Caco-2 (cell line): ENCODE results near the gene DLG1. TPM values are rescaled to one million over a fixed set of nuclear protein-coding genes. Genes with fewer than 3 reads are reported as not detected.

Experiments used
- BruUV-seq: library from RNA; stranded (reverse); fragments of 400-500 nt; replicated peaks from 2 replicates; lab custom pipeline; 2021; lab: Mats Ljungman, UMichigan
- CTCF ChIA-PET: fragments of 300-600 bp; sonication (Branson Sonifier 250); formaldehyde crosslinking; loops from one replicate; lab custom pipeline; 2022; ENCODE audit warnings: antibody characterized with exemption; lab: Charles Lee
- POLR2A ChIA-PET: fragments of 300-600 bp; sonication (Branson Sonifier 250); formaldehyde crosslinking; loops from one replicate; lab custom pipeline; 2022; ENCODE audit warnings: antibody characterized with exemption; lab: Charles Lee
- DNase-seq, 2 experiments: peaks; one replicate each; pipeline versions ENCODE4 v3.0.0 to v3.0.0-alpha.2; 2020 to 2022
- H3K27me3 ChIP-seq: replicated peaks from 2 replicates; pipeline ENCODE4 v1.6.0; 2011; ENCODE audit warnings: low read length; ENCODE audit not compliant: control insufficient read depth, insufficient read depth
- H3K36me3 ChIP-seq: 2 replicates; pipeline ENCODE4 v1.5.1; 2011; ENCODE audit warnings: low read length; ENCODE audit not compliant: control insufficient read depth, insufficient read depth
- H3K4me1 ChIP-seq: fragments of 250-450 bp; sonication (Bioruptor Pico); 2 replicates; pipeline ENCODE4 v1.5.1; 2020; ENCODE audit warnings: mild to moderate bottlenecking
- H3K4me3 ChIP-seq: 2 replicates; pipeline ENCODE4 v1.5.1; 2011; ENCODE audit warnings: low read depth, mild to moderate bottlenecking, control low read depth, low read length
- H3K9me3 ChIP-seq: fragments of 250-450 bp; sonication (Bioruptor Pico); 2 replicates; pipeline ENCODE4 v1.5.1; 2020; ENCODE audit warnings: mild to moderate bottlenecking, moderate library complexity
- H3K27ac Mint-ChIP-seq: one replicate; pipeline ENCODE4 v1.8.0; 2022; ENCODE audit warnings: mixed read lengths; ENCODE audit not compliant: unreplicated experiment
- H3K27me3 Mint-ChIP-seq: one replicate; pipeline ENCODE4 v1.8.0; 2022; ENCODE audit warnings: mixed read lengths; ENCODE audit not compliant: insufficient read depth, unreplicated experiment
- H3K36me3 Mint-ChIP-seq: one replicate; pipeline ENCODE4 v1.8.0; 2022; ENCODE audit warnings: mild to moderate bottlenecking, mixed read lengths; ENCODE audit not compliant: insufficient read depth, unreplicated experiment
- H3K4me1 Mint-ChIP-seq: one replicate; pipeline ENCODE4 v1.8.0; 2022; ENCODE audit warnings: low read depth, mixed read lengths; ENCODE audit not compliant: unreplicated experiment
- H3K4me3 Mint-ChIP-seq: one replicate; pipeline ENCODE4 v1.8.0; 2022; ENCODE audit warnings: mild to moderate bottlenecking, moderate library complexity, mixed read lengths; ENCODE audit not compliant: unreplicated experiment
- H3K9me3 Mint-ChIP-seq: one replicate; pipeline ENCODE4 v1.8.0; 2022; ENCODE audit warnings: mixed read lengths; ENCODE audit not compliant: unreplicated experiment
- CTCF ChIP-seq, 2 experiments: fragments of 200-600 bp in 1 of 2; IDR thresholded peaks; 1 replicate in 1 of 2; 2 replicates in 1 of 2; pipeline versions ENCODE4 v1.5.1 to v1.8.0; 2011 to 2022; ENCODE audit warnings: antibody characterized with exemption in 1 of 2, control low read depth in 1 of 2, inconsistent platforms in 1 of 2, low read depth in 1 of 2, low read length in 1 of 2, mild to moderate bottlenecking in 1 of 2, moderate library complexity in 1 of 2; ENCODE audit not compliant: insufficient read depth in 1 of 2, severe bottlenecking in 1 of 2, unreplicated experiment in 1 of 2
- intact Hi-C: fragments of 100-400 bp; cut with micrococcal nuclease; formaldehyde crosslinking; loops from one replicate; pipeline ENCODE4 v1.10.0; 2022; ENCODE audit not compliant: unreplicated experiment
- total RNA-seq: library from RNA; stranded (reverse); gene quantifications from 2 replicates; pipeline ENCODE4 v1.2.3, GENCODE V29; 2022

Gene DLG1
- total RNA-seq, 1 experiment from 2014 or later, result 167 TPM

GRCh38 chr3:197029511-197030167 is 268.8 kb downstream of the DLG1 start, which contains the start of gene MELTF:
Gene MELTF, minus strand, starts transcription at chr3:197029817. Its CDS starts 115 bp downstream, at chr3:197029702.
- Histone ChIP-seq H3K36me3 (no peaks in the 10 kb centered on the region), H3K4me3 (peak within 1 kb of the TSS; percentile 87), H3K27me3 (no peaks in the 10 kb centered on the region), H3K9me3 (no peaks in the 10 kb centered on the region), H3K4me1 (peaks cover 23% of the 10 kb centered on the region)
- Mint-ChIP-seq H3K27ac (no peak within 1 kb of the TSS), H3K9me3 (peaks cover 2% of the 10 kb centered on the region), H3K4me3 (peak within 1 kb of the TSS; percentile 81), H3K4me1 (peaks cover 13% of the 10 kb centered on the region), H3K36me3 (peaks cover 55% of the 10 kb centered on the region), H3K27me3 (no peaks in the 10 kb centered on the region)
- DNase-seq, result peak; percentile 75 to 89
- intact Hi-C loops, result loop anchor here (1.0 kb wide), 2 partner anchors 26 to 51 kb away; no protein-coding TSS in a partner anchor
- POLR2A ChIA-PET, result interaction anchor here (0.7 kb wide), 1 partner anchor 26 kb away, joined by 6 read pairs; no protein-coding TSS in a partner anchor
- BruUV-seq, result no TSS peak
- CTCF ChIA-PET, result interaction anchor here (0.6 to 2.1 kb wide), 12 partner anchors 15 to 491 kb away, joined by 3 to 14 read pairs (median 4); no protein-coding TSS in a partner anchor
- TF ChIP-seq CTCF (IDR thresholded peaks at IDR 0.05; ENCODE audit: insufficient read depth in 1 of 2, low read depth in 1 of 2, low read length in 1 of 2, severe bottlenecking in 1 of 2, unreplicated experiment in 1 of 2), result peak; percentile 56 to 90

- intact Hi-C loops, result loop anchor here (1.0 kb wide), 2 partner anchors 26 to 51 kb away; no protein-coding TSS in a partner anchor
- H3K27ac Mint-ChIP-seq, result no peak overlapping the region
- H3K36me3 Mint-ChIP-seq, result peaks cover 54% of the 10 kb centered on the region
- no peaks in the 10 kb centered on the region for H3K27me3 ChIP-seq
- peak overlapping the region; percentile 81 for H3K4me3 Mint-ChIP-seq
- no peaks in the 10 kb centered on the region for H3K9me3 ChIP-seq
- peaks cover 23% of the 10 kb centered on the region for H3K4me1 ChIP-seq
- no peaks in the 10 kb centered on the region for H3K27me3 Mint-ChIP-seq
- ChIA-PET CTCF (interaction anchor here (0.6 to 2.1 kb wide), 13 partner anchors 16 to 492 kb away, joined by 3 to 14 read pairs (median 4); no protein-coding TSS in a partner anchor), POLR2A (interaction anchor here (0.7 kb wide), 1 partner anchor 25 kb away, joined by 6 read pairs; no protein-coding TSS in a partner anchor)
- peak overlapping the region; percentile 87 for H3K4me3 ChIP-seq
- no peaks in the 10 kb centered on the region for H3K9me3 Mint-ChIP-seq
- BruUV-seq, result no TSS peak
- no peaks in the 10 kb centered on the region for H3K36me3 ChIP-seq
- H3K4me1 Mint-ChIP-seq, result peaks cover 13% of the 10 kb centered on the region
- DNase-seq, result peak; percentile 37 to 44
- no peak for TF ChIP-seq CTCF (IDR thresholded peaks at IDR 0.05; ENCODE audit: insufficient read depth in 1 of 2, low read depth in 1 of 2, low read length in 1 of 2, severe bottlenecking in 1 of 2, unreplicated experiment in 1 of 2)
These were observed 269.5 kb downstream of the DLG1 start for GRCh38 chr3:197028728-197029510.
